Breast epithelium (tissue), 3 donors: ENCODE measurements around the gene ADAMTS19.

Experiments used
- POLR2A ChIP-seq: fragments of 450-650 bp; IDR thresholded peaks from one replicate; pipeline ENCODE4 v1.6.1; 2016; ENCODE audit warnings: antibody characterized with exemption, mild to moderate bottlenecking, moderate library complexity
- POLR2AphosphoS5 ChIP-seq, 3 donors: sonication (generic); formaldehyde crosslinking; IDR thresholded peaks; one replicate each; pipeline ENCODE4 v1.6.1; 2017; ENCODE audit warnings: antibody characterized with exemption in 3 of 3
- TF ChIP-seq, protein P1 (sequence below), 3 donors: fragments of 450-650 bp; IDR thresholded peaks; one replicate each; pipeline ENCODE4 v1.5.1; 2016 to 2017; ENCODE audit warnings: antibody characterized with exemption in 3 of 3, mild to moderate bottlenecking in 3 of 3, moderate library complexity in 3 of 3

DNA sequence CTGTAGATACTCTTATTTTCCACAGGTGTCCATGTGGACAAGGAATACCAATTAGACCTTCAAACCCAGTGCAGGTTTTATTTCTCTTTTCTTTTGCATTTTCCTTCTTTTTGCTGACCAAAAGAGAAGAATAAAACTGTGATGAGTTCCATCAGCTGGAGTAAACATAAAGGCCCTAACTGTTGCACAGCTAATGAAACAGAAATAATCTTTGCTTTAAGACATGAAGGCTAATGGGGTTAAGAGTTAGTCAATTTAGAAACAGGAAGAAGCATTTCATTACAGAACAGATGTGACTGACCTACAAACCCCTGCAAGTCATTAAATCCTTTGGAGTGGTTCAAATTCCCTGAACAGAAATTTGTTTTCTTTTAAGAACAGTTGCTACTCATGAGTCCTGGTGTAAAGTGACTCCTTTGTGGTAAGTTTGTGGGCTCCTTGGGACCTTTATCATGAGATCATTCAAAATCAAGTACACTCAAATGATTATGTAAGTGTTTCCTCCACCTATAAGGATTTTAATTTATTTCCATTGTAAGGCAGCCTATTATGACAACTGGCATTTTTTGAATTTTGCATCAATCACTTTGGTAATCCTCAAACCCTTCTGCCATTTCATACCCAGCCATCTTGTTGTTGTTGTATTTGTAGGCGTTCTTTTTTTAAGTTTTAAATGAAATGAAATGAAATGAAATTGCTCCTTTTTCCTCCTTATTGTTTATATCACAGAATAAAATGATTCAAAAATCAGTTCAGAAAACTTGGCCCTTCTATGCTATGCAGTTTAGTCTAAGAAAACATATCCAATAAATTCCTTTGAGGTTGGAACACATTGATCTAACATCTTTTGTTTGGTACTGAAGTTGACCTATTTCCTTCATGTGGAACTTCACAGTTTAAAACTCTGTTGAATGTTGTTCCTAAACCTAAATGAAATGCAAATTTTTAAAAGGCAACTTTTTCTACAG lies 289.1 kb downstream of the ADAMTS19 start:
- TF ChIP-seq, protein P1, sequence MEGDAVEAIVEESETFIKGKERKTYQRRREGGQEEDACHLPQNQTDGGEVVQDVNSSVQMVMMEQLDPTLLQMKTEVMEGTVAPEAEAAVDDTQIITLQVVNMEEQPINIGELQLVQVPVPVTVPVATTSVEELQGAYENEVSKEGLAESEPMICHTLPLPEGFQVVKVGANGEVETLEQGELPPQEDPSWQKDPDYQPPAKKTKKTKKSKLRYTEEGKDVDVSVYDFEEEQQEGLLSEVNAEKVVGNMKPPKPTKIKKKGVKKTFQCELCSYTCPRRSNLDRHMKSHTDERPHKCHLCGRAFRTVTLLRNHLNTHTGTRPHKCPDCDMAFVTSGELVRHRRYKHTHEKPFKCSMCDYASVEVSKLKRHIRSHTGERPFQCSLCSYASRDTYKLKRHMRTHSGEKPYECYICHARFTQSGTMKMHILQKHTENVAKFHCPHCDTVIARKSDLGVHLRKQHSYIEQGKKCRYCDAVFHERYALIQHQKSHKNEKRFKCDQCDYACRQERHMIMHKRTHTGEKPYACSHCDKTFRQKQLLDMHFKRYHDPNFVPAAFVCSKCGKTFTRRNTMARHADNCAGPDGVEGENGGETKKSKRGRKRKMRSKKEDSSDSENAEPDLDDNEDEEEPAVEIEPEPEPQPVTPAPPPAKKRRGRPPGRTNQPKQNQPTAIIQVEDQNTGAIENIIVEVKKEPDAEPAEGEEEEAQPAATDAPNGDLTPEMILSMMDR (IDR thresholded peaks at IDR 0.05), result no peak
- TF ChIP-seq POLR2AphosphoS5 (IDR thresholded peaks at IDR 0.05) (no peak), POLR2A (no peak)
